ENCODE data around the gene BGN. TPM values are rescaled to one million over a fixed set of nuclear protein-coding genes. Genes with fewer than 3 reads are reported as not detected.

Gene BGN
- total RNA-seq, 2 donors from 2014 or later = not detected

- no peaks in the 10 kb centered on the region for H3K27me3 Mint-ChIP-seq
- H3K9me3 Mint-ChIP-seq = no peaks in the 10 kb centered on the region
- H3K4me1 Mint-ChIP-seq = no peaks in the 10 kb centered on the region
- no peak overlapping the region for H3K4me3 Mint-ChIP-seq
- no peaks in the 10 kb centered on the region for H3K36me3 Mint-ChIP-seq (ENCODE audit: low read depth)
- ATAC-seq (replicated peaks) = no peak
- no peak overlapping the region for H3K27ac Mint-ChIP-seq
Observed at GRCh38 chrX:153556767-153557166, 62.0 kb downstream of the BGN start.

- Mint-ChIP-seq H3K4me3 (no peak overlapping the region), H3K4me1 (no peaks in the 10 kb centered on the region), H3K9me3 (no peaks in the 10 kb centered on the region), H3K27me3 (no peaks in the 10 kb centered on the region), H3K27ac (no peak overlapping the region), H3K36me3 (ENCODE audit: low read depth) (no peaks in the 10 kb centered on the region)
- no peak for ATAC-seq (replicated peaks)
Observed at GRCh38 chrX:153557618-153558355, 63.0 kb downstream of the BGN start.

Other genes starting within 250 kb of the BGN start
- not detected for gene PNMA6F, start 173.2 kb upstream of the BGN start, total RNA-seq
- 10 to 100 TPM; 16.6 to 20.8 TPM for gene ZNF275, start 160.8 kb upstream of the BGN start, total RNA-seq
- not detected for gene PNMA6E, start 93.6 kb upstream of the BGN start, total RNA-seq
- 1 to 10 TPM; 2.0 to 2.8 TPM for gene ZFP92, start 83.5 kb upstream of the BGN start, total RNA-seq
- 1 to 10 TPM; 2.5 TPM for gene TREX2, start 48.9 kb upstream of the BGN start, total RNA-seq
- 10 to 100 TPM; 21.2 to 67.4 TPM for gene HAUS7, start 24.4 kb upstream of the BGN start, total RNA-seq
- not detected for gene ATP2B3, start 22.7 kb downstream of the BGN start, total RNA-seq
- gene CCNQ, start 104.2 kb downstream of the BGN start, total RNA-seq = 10 to 100 TPM in 1 of 2 donors, 1 to 10 TPM in 1; 9.1 to 26.4 TPM
- gene DUSP9, start 152.2 kb downstream of the BGN start, total RNA-seq = under 1 TPM in 1 of 2 donors, not detected in 1; 0.13 TPM
- gene PNCK, start 178.8 kb downstream of the BGN start, total RNA-seq = 10 to 100 TPM in 1 of 2 donors, 1 to 10 TPM in 1; 1.6 to 16.7 TPM
- 10 to 100 TPM in 1 of 2 donors, 1 to 10 TPM in 1; 1.1 to 26.1 TPM for gene SLC6A8, start 192.9 kb downstream of the BGN start, total RNA-seq
- 100 to 1,000 TPM; 115 to 170 TPM for gene BCAP31, start 229.4 kb downstream of the BGN start, total RNA-seq
- 1 to 10 TPM; 6.7 to 9.4 TPM for gene ABCD1, start 229.9 kb downstream of the BGN start, total RNA-seq